Ovary (tissue), 3 donors: ENCODE measurements around the gene SH3PXD2A.

Experiments
- EP300 ChIP-seq: sonication (generic); formaldehyde crosslinking; IDR thresholded peaks from one replicate; pipeline ENCODE4 v1.6.1; 2017; ENCODE audit warnings: antibody characterized with exemption
- POLR2A ChIP-seq: fragments of 450-650 bp; IDR thresholded peaks from one replicate; pipeline ENCODE4 v1.6.1; 2017; ENCODE audit warnings: antibody characterized with exemption, mild to moderate bottlenecking, moderate library complexity
- TF ChIP-seq, protein P1 (sequence below), 3 donors: fragments of 450-650 bp in 2 of 3; fragments of 200-600 bp in 1 of 3; IDR thresholded peaks; one replicate each; pipeline versions ENCODE4 v1.5.1 to v1.8.0; 2016 to 2022; ENCODE audit warnings: antibody characterized with exemption in 3 of 3, mild to moderate bottlenecking in 1 of 3
- donor health status: DM: no; HTN: no; CAD: no.

DNA sequence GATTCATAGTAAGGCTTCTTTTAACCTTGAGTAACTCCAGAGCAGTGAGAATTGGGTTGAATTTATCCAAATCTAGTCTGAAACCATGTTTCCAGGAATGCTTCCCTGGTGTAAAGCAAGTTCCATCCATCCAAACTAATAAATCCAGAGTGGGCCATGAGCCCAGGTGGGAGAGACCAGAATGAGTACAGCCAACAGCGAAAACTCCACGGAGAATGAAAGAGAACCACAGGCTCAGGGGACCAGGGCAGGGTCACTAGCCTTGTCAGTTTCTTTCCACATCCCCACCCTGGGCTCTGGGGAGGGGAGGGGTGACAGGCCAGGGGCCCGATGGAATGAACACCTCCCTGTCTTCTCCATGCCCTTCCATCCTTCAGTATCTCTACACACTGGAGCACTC, 181.8 kb downstream of the SH3PXD2A start:
- TF ChIP-seq, protein P1, sequence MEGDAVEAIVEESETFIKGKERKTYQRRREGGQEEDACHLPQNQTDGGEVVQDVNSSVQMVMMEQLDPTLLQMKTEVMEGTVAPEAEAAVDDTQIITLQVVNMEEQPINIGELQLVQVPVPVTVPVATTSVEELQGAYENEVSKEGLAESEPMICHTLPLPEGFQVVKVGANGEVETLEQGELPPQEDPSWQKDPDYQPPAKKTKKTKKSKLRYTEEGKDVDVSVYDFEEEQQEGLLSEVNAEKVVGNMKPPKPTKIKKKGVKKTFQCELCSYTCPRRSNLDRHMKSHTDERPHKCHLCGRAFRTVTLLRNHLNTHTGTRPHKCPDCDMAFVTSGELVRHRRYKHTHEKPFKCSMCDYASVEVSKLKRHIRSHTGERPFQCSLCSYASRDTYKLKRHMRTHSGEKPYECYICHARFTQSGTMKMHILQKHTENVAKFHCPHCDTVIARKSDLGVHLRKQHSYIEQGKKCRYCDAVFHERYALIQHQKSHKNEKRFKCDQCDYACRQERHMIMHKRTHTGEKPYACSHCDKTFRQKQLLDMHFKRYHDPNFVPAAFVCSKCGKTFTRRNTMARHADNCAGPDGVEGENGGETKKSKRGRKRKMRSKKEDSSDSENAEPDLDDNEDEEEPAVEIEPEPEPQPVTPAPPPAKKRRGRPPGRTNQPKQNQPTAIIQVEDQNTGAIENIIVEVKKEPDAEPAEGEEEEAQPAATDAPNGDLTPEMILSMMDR (IDR thresholded peaks at IDR 0.05) = no peak
- TF ChIP-seq POLR2A = no peak
- no peak for TF ChIP-seq EP300
